AG09319 (cell line): ENCODE results near the gene CLEC16A.
"Not testable (repeated sequence)": the region's sequence is repeated elsewhere in the genome, so short reads cannot be mapped to it uniquely, and the experiment has no call there.

ENCODE experiments used
- DNase-seq: peaks from one replicate; pipeline ENCODE4 v3.0.0-alpha.2; 2010; ENCODE audit warnings: low read depth; ENCODE audit errors: extremely low read depth
- TF ChIP-seq, protein P1 (sequence below): IDR thresholded peaks from 2 replicates; pipeline ENCODE4 v1.5.1; 2011; ENCODE audit warnings: low read depth, mild to moderate bottlenecking, inconsistent platforms, low read length, moderate library complexity

CLEC16A gene

DNA sequence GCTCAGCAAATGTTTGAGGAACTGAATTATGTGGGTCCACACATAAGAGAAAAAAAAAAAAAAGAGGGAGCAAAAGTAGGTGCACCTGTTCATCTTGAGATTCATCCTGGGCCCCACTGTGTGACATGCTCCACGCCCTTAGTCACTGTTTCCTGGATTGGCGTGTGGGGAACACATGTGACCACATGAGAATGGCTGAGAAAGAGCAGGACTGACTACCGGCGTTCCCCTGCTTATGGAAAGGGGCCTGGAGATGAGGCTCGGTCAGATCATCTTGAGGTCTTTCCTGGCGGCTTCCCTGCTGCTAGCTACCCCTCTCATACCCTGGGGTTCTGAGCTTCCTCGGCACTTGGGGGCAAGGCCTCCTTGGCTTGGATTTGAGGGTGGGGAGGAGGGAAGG, 6.0 kb upstream of the CLEC16A start:
- TF ChIP-seq, protein P1, sequence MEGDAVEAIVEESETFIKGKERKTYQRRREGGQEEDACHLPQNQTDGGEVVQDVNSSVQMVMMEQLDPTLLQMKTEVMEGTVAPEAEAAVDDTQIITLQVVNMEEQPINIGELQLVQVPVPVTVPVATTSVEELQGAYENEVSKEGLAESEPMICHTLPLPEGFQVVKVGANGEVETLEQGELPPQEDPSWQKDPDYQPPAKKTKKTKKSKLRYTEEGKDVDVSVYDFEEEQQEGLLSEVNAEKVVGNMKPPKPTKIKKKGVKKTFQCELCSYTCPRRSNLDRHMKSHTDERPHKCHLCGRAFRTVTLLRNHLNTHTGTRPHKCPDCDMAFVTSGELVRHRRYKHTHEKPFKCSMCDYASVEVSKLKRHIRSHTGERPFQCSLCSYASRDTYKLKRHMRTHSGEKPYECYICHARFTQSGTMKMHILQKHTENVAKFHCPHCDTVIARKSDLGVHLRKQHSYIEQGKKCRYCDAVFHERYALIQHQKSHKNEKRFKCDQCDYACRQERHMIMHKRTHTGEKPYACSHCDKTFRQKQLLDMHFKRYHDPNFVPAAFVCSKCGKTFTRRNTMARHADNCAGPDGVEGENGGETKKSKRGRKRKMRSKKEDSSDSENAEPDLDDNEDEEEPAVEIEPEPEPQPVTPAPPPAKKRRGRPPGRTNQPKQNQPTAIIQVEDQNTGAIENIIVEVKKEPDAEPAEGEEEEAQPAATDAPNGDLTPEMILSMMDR = no peak
- no peak for DNase-seq

DNA sequence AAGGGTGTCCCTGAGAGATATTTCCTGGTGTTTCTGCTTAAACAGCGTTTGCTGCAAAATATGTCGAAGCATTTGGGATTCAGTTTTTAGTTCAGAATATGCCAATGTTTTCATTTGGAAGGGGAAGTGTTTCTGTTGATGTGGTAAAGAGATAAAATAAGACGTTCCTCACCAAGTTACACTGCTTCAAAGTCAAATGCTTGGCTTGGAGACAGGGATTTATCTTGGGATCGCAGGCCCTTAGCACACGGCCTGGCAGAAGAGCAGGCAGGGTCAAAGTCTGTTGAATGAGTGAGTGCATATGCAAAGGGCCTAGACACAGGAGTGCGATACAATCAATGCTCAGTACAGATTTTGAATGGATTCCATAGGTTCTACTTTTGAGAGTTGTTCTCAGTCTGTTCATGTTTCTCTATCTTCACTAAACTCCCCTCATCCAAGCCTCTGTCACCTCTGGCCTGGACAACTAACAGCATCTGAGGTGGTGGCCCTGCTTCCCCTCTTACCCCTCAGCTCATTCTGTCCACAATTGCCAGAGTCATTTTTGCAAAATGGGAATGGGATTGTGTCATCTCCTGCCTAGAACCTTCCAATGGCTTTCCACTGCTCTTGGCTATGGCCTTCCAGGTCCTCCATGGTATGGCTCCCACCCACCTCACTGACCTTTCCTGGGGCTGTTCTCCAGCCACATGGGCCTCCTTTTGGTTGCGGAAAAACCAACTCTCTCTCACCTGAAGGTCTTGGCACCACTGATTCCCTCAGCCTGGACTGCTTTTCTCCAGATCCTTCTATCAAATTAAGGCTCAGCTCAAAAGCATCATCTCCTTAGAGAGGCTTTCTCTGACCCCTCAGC, 5.3 kb upstream of the CLEC16A start:
- no peak for DNase-seq
- TF ChIP-seq, protein P1 = no peak

DNA sequence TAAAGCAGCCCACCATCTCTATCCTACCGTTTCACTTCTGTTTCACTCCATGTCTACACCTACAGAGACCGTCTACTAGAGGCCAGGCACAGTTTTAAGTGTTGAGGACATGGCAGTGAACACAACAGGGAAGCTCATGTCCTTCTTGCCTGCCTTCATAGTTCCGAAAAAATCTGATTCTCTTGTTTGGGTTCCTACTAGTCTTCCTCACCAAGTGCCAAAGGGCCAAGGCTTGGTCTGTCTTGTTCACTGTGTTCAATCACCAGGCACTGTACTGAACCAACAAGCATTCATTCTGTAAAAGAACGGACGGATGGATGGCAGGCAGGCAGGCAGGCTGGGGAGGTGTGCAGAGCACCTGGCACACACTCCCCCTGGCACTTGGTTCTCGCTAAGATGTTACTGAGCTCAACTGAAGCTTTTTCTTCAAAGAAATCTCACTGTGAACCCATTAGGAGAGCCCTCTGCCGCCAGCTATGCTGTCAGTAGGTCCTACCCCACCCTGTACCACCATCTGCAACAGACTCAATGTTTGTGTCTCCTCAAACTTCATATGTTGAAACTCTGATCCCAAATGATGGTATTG, 4.6 kb upstream of the CLEC16A start:
- TF ChIP-seq, protein P1 = no peak
- no peak for DNase-seq

DNA sequence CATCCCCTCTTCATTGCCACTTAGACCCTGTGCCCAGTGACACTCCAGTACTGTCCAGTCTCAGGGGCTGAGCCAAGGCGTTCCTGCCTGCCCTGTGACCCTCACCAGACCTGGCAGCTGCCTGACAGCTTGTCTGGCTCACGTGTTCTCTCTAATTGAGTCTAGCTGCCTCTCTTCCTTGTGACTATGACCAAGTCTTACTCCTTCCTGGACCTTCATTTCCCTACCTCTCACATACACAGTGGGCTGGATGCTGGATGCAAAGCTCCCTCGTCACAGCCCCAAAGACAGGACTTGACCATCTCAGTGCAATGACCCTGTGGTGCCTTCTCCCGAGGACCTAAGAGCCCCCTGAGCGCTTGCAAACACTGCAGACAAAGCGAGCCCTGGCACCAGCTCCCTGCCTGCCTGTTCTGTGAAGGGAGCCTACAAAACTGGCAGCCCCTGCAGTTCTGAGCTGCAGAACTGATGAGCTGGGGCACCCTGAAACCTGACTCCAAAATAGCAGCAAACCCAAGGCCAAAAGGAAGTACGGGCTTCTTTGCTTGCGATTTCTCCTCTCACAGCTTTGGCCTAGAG, 3.8 kb upstream of the CLEC16A start:
- DNase-seq = no peak
- TF ChIP-seq, protein P1 = no peak

DNA sequence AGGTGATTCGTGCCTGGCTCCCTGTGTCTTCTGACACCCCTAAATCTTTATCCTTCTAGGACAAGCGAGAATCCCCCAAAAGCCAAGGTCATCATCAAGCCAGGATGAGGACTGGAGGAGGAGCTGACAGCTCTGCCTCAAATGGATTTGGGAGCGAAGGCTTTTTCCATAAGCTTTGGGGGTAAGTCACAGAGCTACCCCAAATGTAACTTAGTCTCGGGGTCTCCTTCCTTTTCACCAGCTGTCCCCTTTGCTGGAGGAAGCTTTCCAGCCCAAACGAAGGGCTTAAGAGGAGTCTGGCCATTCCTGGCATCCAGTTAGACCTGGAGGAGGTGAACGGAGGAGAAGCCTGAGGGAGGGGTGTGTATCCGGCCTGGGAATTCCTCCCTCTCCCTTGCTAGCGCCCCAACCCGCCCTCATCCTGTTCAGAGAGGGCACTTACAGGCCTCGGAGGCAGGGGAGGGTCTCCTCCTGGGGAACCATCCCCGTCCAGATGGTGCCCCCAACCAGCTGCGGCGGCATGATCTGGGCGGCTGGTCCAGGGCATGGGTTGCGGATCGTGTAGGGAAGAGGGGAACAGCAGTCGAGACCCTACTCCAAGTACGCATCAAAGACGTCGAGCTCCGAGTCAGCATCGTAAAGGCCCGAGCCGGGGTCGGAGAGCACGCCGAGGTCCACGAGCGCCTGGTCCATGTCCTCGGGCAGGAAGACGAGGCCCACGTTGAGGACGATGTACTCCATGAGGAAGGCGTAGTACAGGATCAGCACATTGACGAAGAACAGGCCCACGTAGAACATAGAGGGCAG, 3.0 kb upstream of the CLEC16A start:
- TF ChIP-seq, protein P1 = no peak
- no peak for DNase-seq

DNA sequence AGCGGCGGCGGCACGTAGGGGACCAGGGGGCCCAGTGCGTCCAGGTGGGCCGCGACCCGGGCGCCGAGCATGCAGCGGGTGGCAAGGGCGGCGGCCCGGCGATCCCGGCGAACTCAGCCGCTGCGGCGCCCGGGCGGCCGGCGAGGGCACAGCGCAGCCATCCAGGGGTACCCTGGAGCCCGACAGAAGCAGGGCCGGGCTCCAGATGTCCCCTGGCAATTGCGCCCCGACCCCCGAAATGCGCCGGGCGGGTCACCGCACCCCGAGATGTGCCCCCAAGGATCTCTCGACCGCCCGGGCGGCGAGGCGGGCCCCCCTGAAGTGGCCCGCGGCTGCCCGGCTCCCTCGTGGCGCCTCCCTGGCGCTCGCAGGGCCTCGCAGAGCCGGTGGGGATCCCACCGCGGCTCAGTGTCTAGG, 2.4 kb upstream of the CLEC16A start:
- not testable (repeated sequence) for DNase-seq

DNA sequence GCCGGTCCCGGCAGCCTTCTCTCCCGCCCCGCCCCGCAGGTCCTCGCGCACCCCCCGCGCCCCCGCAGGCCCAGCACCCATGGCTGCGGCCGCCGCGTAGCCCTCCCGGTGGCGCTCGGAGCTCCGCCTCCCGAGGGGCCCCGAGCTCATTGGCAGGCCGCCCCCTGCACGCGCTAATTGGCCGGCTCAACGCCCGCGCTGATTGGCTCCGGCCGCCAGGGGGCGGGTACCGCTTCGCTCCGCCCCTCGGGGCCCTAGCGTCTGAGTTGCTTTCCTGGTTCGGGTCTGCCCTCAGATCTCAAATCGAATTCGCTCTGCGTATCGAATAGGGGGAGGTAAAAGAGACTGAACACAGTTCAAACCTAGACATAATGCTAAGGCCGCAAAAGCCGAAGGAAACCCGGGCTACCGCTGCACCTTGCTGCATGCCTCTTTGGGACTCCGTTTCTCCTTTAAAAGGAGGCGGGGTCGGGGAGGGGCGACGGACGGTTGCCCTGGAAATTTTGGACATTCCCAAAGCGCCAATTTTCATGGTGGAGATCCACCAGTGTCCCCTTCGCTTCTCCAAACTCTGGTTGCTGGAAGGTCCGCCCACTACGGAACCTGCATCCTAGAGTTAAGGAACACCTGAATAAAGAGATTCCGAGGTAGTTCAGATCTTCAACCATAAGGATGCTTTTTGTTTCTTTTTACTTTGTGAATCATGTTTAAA, 1.9 kb upstream of the CLEC16A start, which contains the start of gene DEXI:
Gene DEXI, minus strand, starts transcription at position 117 of the 712 bp plus-strand sequence. CDS start 463 bp downstream, outside the sequence.
- TF ChIP-seq, protein P1 = no peak

More for the DNA sequence above, 1.9 kb upstream of the CLEC16A start, which contains the start of gene DEXI:
- DNase-seq = peak; percentile 70
